ENCODE data around the gene ICA1.

GRCh38 chr7:8209353-8209752 is 52.6 kb downstream of the ICA1 start:
- TF ChIP-seq EZH2 (IDR thresholded peaks at IDR 0.05) (no peak), POLR2AphosphoS5 (IDR thresholded peaks at IDR 0.05; ENCODE audit: borderline replicate concordance, low read depth, low read length) (no peak)

All from SK-N-MC (cell line).